ENCODE data around the gene RPP30.
"Not testable (repeated sequence)": the region's sequence is repeated elsewhere in the genome, so short reads cannot be mapped to it uniquely, and the experiment has no call there.

The RPP30 gene

GRCh38 chr10:90917968-90918318 is 46.2 kb downstream of the RPP30 start:
- no peak for DNase-seq

GRCh38 chr10:90919683-90920574 is 48.2 kb downstream of the RPP30 start:
- DNase-seq: no peak

- DNase-seq: no peak
These were observed 49.4 kb downstream of the RPP30 start, which contains the start of gene ANKRD1 for GRCh38 chr10:90920986-90921666. Gene ANKRD1 (minus strand): TSS chr10:90921087. CDS start chr10:90921027, 60 bp downstream.

DNA sequence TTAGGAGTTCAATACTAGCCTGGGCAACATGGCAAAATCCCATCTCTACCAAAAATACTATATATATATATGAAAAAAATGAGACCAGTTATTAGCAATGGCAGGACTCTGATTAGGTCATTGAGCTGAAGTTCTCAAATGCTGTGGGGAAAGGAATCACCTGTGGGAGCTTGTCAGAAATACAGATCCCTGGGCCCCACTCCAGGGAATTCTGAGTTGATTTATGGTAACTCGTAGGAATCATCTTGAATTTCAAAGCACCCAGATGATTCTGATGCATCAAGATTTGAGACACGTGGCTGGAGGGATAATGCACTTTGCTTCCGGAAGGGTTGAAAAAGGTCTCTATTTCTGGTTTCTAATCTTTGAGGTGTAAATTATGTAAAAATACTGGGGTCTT is 50.1 kb downstream of the RPP30 start:
- no peak for DNase-seq

- no peak for DNase-seq
These were observed 51.4 kb downstream of the RPP30 start for GRCh38 chr10:90923111-90923731.

DNA sequence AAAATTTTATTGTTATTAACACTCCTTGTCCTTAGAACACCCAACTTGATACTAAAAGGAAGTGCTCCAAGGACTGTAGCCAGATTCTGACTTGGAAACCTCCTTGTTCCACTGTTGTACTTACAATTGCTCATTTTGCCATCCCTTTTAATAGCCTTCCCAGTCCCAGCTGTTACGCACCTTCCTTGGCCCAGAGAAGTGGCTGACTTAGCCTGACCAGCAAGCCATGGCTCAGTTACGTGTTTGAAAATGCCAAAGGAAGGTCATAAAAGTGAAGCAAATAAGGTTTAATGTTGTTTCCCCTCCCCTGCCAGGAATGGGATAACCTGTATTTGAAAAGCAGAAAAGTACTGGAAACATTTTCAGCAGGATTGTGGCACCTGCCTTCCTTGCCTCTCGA is 52.8 kb downstream of the RPP30 start:
- no peak for DNase-seq

DNA sequence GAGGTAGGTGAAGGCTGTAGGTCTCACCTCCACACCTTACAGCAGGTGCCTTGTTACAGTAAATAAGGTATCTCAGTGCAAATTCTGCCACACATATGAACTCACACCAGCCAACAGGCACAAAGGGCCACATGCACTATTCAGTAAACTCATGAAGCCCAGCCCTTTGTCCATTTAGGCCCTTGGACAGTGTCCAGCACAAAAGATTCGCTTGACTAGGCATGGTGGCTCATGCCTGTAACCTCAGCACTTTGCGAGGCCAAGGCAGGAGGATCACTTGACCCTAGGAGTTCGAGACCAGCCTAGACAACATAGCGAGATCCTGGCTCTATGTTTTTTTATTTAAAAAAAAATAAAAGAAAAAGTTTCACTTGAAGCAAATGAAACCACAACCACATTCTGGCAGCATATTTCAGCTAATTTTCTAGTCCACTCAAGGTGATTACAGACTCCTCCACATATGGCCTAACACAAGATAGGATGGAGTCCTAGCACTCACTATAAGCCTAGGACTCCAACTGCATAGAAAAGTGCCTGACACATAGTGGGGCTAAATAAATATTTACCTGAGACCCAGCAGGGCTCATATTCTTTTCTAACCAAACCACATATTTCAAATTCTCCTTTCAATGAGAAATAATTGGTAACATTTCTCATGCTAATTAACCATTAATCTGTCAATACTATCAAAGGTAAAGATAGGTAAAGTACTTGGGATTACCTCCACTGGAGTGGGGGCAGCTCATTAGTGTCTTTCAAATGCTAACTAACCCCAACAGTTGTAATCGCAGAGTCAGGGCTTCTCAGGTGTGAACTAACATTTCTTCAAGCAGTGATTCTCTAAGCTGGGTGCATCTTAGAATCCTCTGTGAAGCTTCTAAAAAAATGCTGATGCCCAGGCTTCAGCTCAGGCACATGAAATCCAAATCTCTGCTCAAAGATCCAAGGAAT is 53.6 kb downstream of the RPP30 start:
- DNase-seq: no peak

- no peak for DNase-seq
These were observed 55.5 kb downstream of the RPP30 start for GRCh38 chr10:90927293-90927692.

DNA sequence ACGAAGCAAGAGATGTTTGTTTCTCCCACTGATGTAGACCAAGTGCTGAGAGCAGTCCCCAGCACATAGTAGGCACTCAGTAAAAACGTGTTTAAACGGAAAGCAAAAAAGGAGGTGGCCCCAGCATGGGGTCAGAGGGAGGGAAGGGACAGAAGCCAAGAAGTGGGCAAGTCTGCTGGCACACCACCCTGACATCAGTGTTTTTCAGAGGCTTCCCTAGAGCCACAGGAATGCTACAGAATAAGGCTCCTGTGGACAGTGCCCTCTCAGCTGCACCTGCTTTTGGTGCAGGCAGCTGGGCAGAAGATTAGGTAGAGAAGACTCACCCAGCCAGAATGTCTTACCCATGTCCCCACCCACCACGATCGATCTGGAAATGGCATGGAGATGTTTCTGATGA is 57.4 kb downstream of the RPP30 start:
- no peak for DNase-seq

GRCh38 chr10:90930070-90930837 is 58.5 kb downstream of the RPP30 start:
- peak; percentile 9 for DNase-seq

DNA sequence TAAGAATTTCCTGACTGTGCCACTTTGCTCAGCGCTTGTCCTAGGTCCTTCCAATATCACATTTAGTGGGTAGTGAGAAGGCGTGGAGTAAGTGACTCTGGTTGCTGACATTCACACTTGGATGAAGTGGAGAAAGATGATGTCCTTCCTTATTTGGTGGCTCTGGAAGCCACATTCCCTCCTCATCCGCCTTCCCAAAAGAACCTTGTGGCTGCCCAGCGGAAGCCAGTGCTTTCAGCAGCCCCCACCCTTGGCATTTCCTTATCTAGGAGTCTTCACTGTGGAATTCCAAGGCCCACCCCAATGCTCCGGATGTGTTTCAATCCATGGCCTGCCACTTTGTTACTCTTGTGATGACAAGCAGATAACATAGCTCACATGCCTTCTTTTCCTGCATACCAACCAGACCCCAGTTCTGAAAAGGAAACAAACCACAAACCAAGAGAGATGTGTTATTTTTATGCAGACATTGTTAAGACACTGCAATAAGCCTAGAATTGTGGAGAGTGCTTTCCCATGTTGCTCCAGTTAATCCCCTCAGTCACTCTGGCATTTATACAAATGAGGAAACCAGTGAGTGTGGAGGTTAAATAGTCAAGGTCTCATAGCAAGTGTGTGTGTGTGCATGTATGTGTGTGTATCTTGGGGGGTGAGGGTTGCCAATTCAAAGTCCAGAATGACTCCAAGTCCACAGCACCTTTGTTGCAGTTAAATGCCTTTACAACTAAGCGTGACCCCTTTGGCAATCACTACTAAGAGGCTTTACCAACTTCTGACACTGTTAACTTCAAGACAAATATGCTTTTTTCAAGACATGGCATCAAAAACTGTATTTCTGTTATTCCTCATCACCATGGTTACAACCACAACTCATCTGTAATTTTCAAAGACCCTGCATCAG is 59.4 kb downstream of the RPP30 start:
- DNase-seq: no peak

DNA sequence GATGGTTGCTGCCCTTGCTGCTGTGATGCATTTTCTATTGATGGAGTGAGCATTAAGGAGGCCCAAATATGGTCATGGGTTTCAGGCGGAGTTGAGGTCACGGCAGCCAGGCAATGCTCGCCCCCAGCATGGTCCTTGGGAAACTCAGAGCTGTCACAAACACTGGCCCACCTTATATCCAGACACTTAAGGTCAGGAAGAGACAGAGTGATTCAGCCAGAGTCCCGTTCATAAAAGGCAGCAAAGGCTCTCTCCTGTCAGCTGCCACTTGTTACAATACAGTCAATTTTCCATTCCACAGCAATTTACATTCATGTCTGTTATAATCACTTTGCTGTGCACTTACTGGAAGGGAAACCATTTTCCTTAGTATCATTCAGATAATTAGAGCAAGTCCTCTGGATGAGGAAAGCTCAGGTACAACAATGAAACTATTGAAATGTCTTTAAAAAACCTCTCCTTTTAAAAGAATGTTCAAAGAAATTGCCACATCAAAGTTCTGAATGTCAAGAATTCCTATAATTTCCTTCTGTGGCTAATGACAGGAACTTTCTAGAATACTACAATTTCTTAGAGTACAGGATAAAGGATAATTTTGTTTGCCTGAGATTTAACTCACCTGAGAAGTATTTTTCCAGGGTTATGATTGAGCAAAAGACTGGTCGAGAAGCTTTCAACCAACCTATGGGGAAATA is 64.0 kb downstream of the RPP30 start:
- no peak for DNase-seq

DNA sequence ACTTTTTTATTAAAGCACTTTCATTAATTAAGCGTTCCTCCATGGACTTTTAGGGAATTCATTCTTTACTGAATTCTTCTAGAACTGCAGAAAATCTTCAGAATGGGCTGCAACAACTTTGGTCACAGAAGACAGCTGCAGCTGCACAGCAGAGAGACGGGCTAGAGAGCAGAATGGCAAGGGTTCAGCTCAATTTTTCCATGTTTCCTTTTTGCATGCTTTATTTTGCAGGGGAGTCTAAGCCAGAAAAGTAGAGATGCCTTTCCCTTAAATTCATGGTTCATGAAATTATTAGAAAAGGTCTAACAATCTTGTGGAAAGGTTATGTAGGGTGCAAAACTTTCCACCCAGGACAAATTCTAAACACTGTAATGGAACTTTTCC is 64.5 kb downstream of the RPP30 start:
- DNase-seq: no peak

- no peak for DNase-seq
These were observed 66.0 kb downstream of the RPP30 start for GRCh38 chr10:90937645-90938258.

DNA sequence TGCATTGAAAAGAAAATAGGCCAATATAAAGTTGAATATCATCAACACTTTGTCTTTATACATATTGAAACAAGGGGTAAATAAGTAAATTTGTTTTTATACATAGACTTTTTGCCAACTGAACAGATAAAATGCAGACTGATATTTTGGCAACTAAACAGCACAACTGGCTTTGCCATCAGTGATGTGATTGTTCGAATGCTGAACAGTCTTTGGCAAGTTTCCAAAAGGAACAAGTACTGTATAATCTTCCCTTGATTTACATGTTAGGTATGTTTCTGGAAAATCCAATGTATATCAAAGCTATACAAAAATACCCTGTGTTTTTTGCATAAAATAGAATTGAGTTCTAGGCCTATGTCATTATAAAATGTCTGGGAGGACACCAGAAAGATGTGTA is 67.3 kb downstream of the RPP30 start:
- no peak for DNase-seq

GRCh38 chr10:90939648-90940047 is 67.9 kb downstream of the RPP30 start:
- DNase-seq: no peak

DNA sequence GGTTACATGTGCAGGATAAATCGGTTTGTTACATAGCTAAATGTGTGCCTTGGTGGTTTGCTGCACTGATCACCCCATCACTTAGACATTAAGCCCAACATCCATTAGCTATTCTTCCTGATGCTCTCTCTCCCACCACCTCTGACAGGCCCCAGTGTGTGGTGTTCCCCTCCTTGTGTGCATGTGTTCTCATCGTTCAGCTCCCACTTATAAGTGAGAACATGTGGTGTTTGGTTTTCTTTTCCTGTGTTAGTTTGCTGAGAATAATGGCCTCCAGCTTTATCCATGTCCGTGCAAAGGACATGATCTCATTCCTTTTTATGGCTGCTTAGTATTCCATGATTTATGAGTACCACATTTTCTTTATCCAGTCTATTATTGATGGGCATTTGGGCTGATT is 71.2 kb downstream of the RPP30 start:
- not testable (repeated sequence) for DNase-seq

DNA sequence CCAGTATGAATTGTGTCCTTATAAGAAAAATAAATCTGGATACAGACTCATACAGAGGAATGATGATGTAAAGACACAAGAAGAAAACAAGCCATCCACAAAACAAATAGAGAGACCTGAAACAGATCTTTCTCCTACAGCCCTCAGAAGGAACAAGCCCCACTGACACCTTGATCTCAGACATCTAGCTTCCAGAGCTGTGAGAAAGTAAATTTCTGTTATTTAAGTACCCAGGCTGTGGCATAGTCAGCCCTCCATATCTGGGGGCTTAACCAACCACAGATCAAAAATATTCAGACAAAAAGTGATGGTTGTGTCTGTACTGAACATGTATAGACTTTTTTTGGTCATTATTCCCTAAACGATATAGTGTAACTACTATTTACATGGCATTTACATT is 73.0 kb downstream of the RPP30 start:
- DNase-seq: no peak

DNA sequence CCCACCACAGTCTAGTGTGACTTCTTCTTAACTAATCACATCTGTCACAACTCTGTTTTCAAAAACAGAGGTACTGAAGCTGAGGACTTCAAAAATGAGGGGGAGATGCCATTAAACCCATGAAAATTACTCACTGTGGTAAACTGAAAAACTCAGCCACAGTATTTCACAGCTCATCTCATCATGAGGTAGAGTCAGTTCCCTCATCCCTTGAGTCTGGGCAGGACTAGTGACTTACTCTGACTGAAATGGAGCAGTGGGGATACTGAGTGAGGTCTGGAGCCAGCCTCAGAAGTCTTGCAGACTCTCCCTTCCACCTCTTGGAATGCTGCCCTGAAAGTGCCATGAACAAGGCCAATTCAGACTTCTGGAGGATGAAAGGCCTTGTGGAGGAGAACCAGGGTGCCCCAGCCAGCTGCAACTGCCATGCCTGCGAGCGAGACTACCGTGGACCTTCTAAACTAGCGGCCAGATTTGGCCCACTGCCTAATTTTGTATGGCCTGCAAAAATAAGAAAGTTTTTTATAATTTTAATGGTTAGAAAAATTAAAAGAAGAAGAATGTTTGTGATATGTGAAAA is 73.8 kb downstream of the RPP30 start:
- no peak for DNase-seq

All from midbrain (tissue), 1 donor.